DMS79 (cell line): Measurements from ENCODE around the gene CREB3L1.

ENCODE experiments used
- DNase-seq: peaks from one replicate; lab custom pipeline; 2025; lab: John Stamatoyannopoulos, UW

CREB3L1 gene

GRCh38 chr11:46327829-46328228 is 50.4 kb downstream of the CREB3L1 start:
- DNase-seq = no peak

GRCh38 chr11:46330154-46330553 is 52.7 kb downstream of the CREB3L1 start:
- peak; percentile 30 for DNase-seq

- DNase-seq = no peak
Observed at GRCh38 chr11:46330563-46331281, 53.3 kb downstream of the CREB3L1 start.

GRCh38 chr11:46331282-46331984 is 54.0 kb downstream of the CREB3L1 start:
- DNase-seq = no peak

- no peak for DNase-seq
Observed at GRCh38 chr11:46332093-46332567, 54.7 kb downstream of the CREB3L1 start.

GRCh38 chr11:46332568-46333393 is 55.3 kb downstream of the CREB3L1 start:
- no peak for DNase-seq

GRCh38 chr11:46333394-46333947 is 56.0 kb downstream of the CREB3L1 start:
- peak; percentile 43 for DNase-seq

- no peak for DNase-seq
Observed at GRCh38 chr11:46334211-46334610, 56.7 kb downstream of the CREB3L1 start.

- no peak for DNase-seq
Observed at GRCh38 chr11:46335271-46335670, 57.8 kb downstream of the CREB3L1 start.

GRCh38 chr11:46335890-46336562 is 58.6 kb downstream of the CREB3L1 start:
- no peak for DNase-seq

GRCh38 chr11:46336563-46337180 is 59.2 kb downstream of the CREB3L1 start:
- DNase-seq = no peak

GRCh38 chr11:46337626-46338345 is 60.3 kb downstream of the CREB3L1 start:
- DNase-seq = no peak

GRCh38 chr11:46338636-46338987 is 61.1 kb downstream of the CREB3L1 start:
- DNase-seq = no peak

GRCh38 chr11:46338988-46339666 is 61.7 kb downstream of the CREB3L1 start:
- DNase-seq = peak; percentile 70

- no peak for DNase-seq
Observed at GRCh38 chr11:46339816-46340215, 62.4 kb downstream of the CREB3L1 start.

- no peak for DNase-seq
Observed at GRCh38 chr11:46341454-46341853, 64.0 kb downstream of the CREB3L1 start.

GRCh38 chr11:46342239-46342638 is 64.8 kb downstream of the CREB3L1 start:
- no peak for DNase-seq

- no peak for DNase-seq
Observed at GRCh38 chr11:46343520-46343919, 66.1 kb downstream of the CREB3L1 start.

GRCh38 chr11:46345131-46345597 is 67.7 kb downstream of the CREB3L1 start:
- DNase-seq = peak; percentile 89
